Naive thymus-derived CD8-positive, alpha-beta T cell (primary cell): ENCODE measurements around the gene YWHAG. TPM values are rescaled to one million over a fixed set of nuclear protein-coding genes. Genes with fewer than 3 reads are reported as not detected.
"Not testable (repeated sequence)": the region's sequence is repeated elsewhere in the genome, so short reads cannot be mapped to it uniquely, and the experiment has no call there.

Source experiments
- ATAC-seq, 2 donors: fragments of 150-1000 bp; cut with Tn5 transposase in 1 of 2; sonication (Bioruptor Pico), chemical (Tn5 transposase) in 1 of 2; 1 replicate in 1 of 2; 2 replicates in 1 of 2; pipeline ENCODE4 v1.10.0; 2021; ENCODE audit warnings: mild to moderate bottlenecking in 2 of 2, moderate library complexity in 2 of 2
- POLR2A ChIA-PET: fragments of 350-600 bp; sonication (Branson Sonifier 250); formaldehyde crosslinking; loops from one replicate; lab custom pipeline; 2021; ENCODE audit warnings: antibody characterized with exemption; lab: Charles Lee
- DNase-seq, 10 donors: peaks; one replicate each; pipeline versions ENCODE4 v3.0.0 to v3.0.0-alpha.2; 2020 to 2022
- H3K27ac Mint-ChIP-seq, 10 donors: one replicate each; pipeline ENCODE4 v1.8.0; 2020 to 2022; ENCODE audit warnings: mild to moderate bottlenecking in 10 of 10, mixed read lengths in 10 of 10, moderate library complexity in 4 of 10, inconsistent platforms in 1 of 10
- H3K27me3 Mint-ChIP-seq, 5 donors: one replicate each; pipeline ENCODE4 v1.8.0; 2021 to 2022; ENCODE audit warnings: mixed read lengths in 5 of 5
- H3K36me3 Mint-ChIP-seq, 3 donors: one replicate each; pipeline ENCODE4 v1.8.0; 2020 to 2022; ENCODE audit warnings: mixed read lengths in 3 of 3, mild to moderate bottlenecking in 2 of 3, inconsistent platforms in 1 of 3
- H3K4me1 Mint-ChIP-seq, 4 donors: one replicate each; pipeline ENCODE4 v1.8.0; 2021 to 2022; ENCODE audit warnings: mixed read lengths in 4 of 4
- H3K4me3 Mint-ChIP-seq, 10 donors: one replicate each; pipeline ENCODE4 v1.8.0; 2020 to 2022; ENCODE audit warnings: mild to moderate bottlenecking in 10 of 10, mixed read lengths in 10 of 10, moderate library complexity in 6 of 10, inconsistent platforms in 1 of 10
- H3K9me3 Mint-ChIP-seq, 9 donors: one replicate each; pipeline ENCODE4 v1.8.0; 2020 to 2022; ENCODE audit warnings: mixed read lengths in 9 of 9, mild to moderate bottlenecking in 3 of 9, inconsistent platforms in 1 of 9, moderate library complexity in 1 of 9
- polyA plus RNA-seq, 3 donors: library from polyadenylated mRNA; unstranded; fragments of 300-500 nt; fragmentation: Illumina TruSeq; gene quantifications; one replicate each; pipeline ENCODE4 v1.2.3, GENCODE V29; 2021
- total RNA-seq, 8 experiments: library from RNA in 2 of 8; stranded (reverse) in 2 of 8; gene quantifications; one replicate each; pipeline ENCODE4 v1.2.3 and lab custom pipeline; 2021 to 2026

The YWHAG gene
- total RNA-seq (10 to 100 TPM; 36.5 to 38.2 TPM), polyA plus RNA-seq (1 to 10 TPM; 1.4 to 1.9 (median 1.7) TPM), total RNA-seq (lab: John Stamatoyannopoulos, UW) (38.9 to 228 (median 64.4) reads per million in 6 experiments)

- Mint-ChIP-seq H3K27ac (peak within 1 kb of the TSS; percentile 90 to 98 (median 96)), H3K36me3 (peaks cover 0 to 26% (median 16%) of the 10 kb centered on the region in 3 donors), H3K4me1 (peaks cover 15 to 47% (median 40%) of the 10 kb centered on the region in 4 donors), H3K4me3 (peak within 1 kb of the TSS; percentile 93 to 99 (median 97)), H3K9me3 (no peaks in the 10 kb centered on the region), H3K27me3 (no peaks in the 10 kb centered on the region)
- ATAC-seq (peak; percentile 74), DNase-seq (peak in 7 of 10 donors; percentile 75 to 92 (median 89))
- POLR2A ChIA-PET, result interaction anchor here (0.6 to 3.3 kb wide), 6 partner anchors 10 to 1701 kb away, joined by 5 to 34 read pairs (median 6); partner anchors contain the start of gene GTF2I
Measured at GRCh38 chr7:76358481-76359110, at the start of gene YWHAG. TSS of gene YWHAG (minus strand) at chr7:76358991. CDS start at chr7:76358808, 183 bp downstream.

DNA sequence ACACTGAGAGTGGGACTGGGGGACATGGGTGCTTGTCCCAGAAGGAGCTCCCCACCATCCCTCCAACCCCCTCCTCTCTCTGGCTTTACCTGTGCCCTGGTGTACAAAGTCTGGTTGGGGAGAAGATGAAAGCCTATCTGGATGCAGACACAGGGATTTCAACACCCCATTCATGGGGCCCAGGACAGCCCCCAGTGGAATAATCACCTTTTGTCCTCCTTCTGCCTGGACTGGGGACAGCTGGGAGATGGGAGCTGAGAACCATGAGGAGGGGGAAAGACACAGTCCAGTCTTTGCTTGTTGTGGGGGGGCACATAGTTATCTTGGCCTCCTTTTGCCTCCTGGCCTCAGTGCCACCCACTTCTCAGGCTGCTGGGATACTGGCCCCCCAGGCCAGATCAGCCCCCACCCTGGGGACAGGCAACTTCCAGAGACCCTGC is 49.4 kb upstream of the YWHAG start:
- ATAC-seq (no peak), DNase-seq (peak in 1 of 10 donors; percentile 11)
- Mint-ChIP-seq H3K4me1 (peaks cover 4 to 6% (median 6%) of the 10 kb centered on the region in 4 donors), H3K36me3 (peaks cover 0 to 4% (median 0%) of the 10 kb centered on the region in 3 donors), H3K27me3 (no peaks in the 10 kb centered on the region), H3K9me3 (no peaks in the 10 kb centered on the region), H3K27ac (peak overlapping the region in 1 of 10 donors; percentile 63), H3K4me3 (no peak overlapping the region)
- POLR2A ChIA-PET, result interaction anchor here (0.6 kb wide), 1 partner anchor 172 kb away, joined by 4 read pairs; no protein-coding TSS in a partner anchor

- peak overlapping the region in 2 of 10 donors; percentile 1 to 54 for H3K27ac Mint-ChIP-seq
- H3K4me1 Mint-ChIP-seq, result peaks cover 4 to 6% (median 6%) of the 10 kb centered on the region in 4 donors
- no peaks in the 10 kb centered on the region for H3K9me3 Mint-ChIP-seq
- peaks cover 0 to 4% (median 0%) of the 10 kb centered on the region in 3 donors for H3K36me3 Mint-ChIP-seq
- H3K27me3 Mint-ChIP-seq, result no peaks in the 10 kb centered on the region
- ATAC-seq (no peak), DNase-seq (no peak)
- POLR2A ChIA-PET, result interaction anchor here (0.6 kb wide), 1 partner anchor 172 kb away, joined by 4 read pairs; no protein-coding TSS in a partner anchor
- H3K4me3 Mint-ChIP-seq, result no peak overlapping the region
Measured at GRCh38 chr7:76407718-76408117, 48.9 kb upstream of the YWHAG start.

- Mint-ChIP-seq H3K4me3 (no peak overlapping the region), H3K4me1 (peaks cover 6 to 12% (median 8%) of the 10 kb centered on the region in 4 donors), H3K36me3 (peaks cover 0 to 2% (median 0%) of the 10 kb centered on the region in 3 donors), H3K9me3 (no peaks in the 10 kb centered on the region), H3K27ac (peak overlapping the region in 1 of 10 donors; percentile 44), H3K27me3 (no peaks in the 10 kb centered on the region)
- POLR2A ChIA-PET, result no interaction called here
- DNase-seq (no peak), ATAC-seq (no peak)
Measured at GRCh38 chr7:76405738-76406137, 46.9 kb upstream of the YWHAG start.

DNA sequence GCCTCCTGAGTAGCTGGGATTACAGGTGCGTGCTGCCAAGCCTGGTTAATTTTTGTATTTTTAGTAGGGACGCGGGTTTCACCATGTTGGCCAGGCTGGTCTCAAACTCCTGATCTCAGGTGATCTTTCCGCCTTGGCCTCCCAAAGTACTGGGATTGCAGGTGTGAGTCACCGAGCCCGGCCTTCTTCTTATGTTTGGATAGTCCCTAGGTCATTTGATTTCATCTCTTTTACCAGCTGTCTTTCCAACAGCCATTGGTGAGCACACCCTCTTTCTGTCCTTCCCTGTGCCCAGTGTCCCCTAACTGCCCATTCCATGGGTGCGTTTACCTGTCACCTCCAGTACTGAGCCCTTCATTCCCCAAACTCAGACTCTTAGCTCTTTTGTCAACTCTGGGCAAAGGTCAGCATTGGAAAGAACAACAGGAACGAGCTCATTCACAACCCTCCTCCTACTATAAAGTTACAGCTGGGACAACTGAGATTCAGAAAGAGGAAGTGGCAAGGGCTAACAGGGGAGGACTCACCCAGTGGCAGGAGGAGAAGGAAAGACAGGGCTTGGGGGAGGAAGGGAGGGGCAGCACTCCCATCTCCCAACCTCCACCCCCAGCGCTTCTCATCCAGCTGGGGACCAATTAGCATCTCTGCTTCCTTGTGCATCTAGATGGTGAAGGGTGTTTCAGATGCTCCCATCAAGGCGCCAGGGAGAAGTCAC is 45.1 kb upstream of the YWHAG start:
- Mint-ChIP-seq H3K9me3 (no peaks in the 10 kb centered on the region), H3K27ac (peak overlapping the region in 3 of 10 donors; percentile 8 to 40 (median 16)), H3K4me3 (peak overlapping the region in 1 of 10 donors; percentile 19), H3K36me3 (peaks cover 0 to 2% (median 0%) of the 10 kb centered on the region in 3 donors), H3K27me3 (no peaks in the 10 kb centered on the region), H3K4me1 (peaks cover 6 to 13% (median 10%) of the 10 kb centered on the region in 4 donors)
- no peak for DNase-seq
- ATAC-seq, result no peak
- POLR2A ChIA-PET, result no interaction called here

- H3K36me3 Mint-ChIP-seq, H3K27me3 Mint-ChIP-seq, H3K27ac Mint-ChIP-seq, H3K4me3 Mint-ChIP-seq, ATAC-seq, H3K9me3 Mint-ChIP-seq, POLR2A ChIA-PET: not testable (repeated sequence)
- H3K4me1 Mint-ChIP-seq, result peaks cover 5 to 19% (median 12%) of the 10 kb centered on the region in 4 donors
- peak in 1 of 10 donors; percentile 15 for DNase-seq
Measured at GRCh38 chr7:76403097-76403496, 44.3 kb upstream of the YWHAG start.

GRCh38 chr7:76400248-76400647 is 41.5 kb upstream of the YWHAG start:
- DNase-seq, result no peak
- no peak for ATAC-seq
- no peaks in the 10 kb centered on the region for H3K36me3 Mint-ChIP-seq
- no peak overlapping the region for H3K4me3 Mint-ChIP-seq
- H3K27me3 Mint-ChIP-seq, result no peaks in the 10 kb centered on the region
- no peak overlapping the region for H3K27ac Mint-ChIP-seq
- POLR2A ChIA-PET, result no interaction called here
- no peaks in the 10 kb centered on the region for H3K9me3 Mint-ChIP-seq
- peaks cover 7 to 33% (median 24%) of the 10 kb centered on the region in 4 donors for H3K4me1 Mint-ChIP-seq

GRCh38 chr7:76397409-76398183 is 38.8 kb upstream of the YWHAG start:
- H3K27ac Mint-ChIP-seq, result peak overlapping the region; percentile 45 to 94 (median 68)
- peak; percentile 62 to 90 (median 76) for DNase-seq
- H3K4me3 Mint-ChIP-seq, result peak overlapping the region; percentile 71 to 92 (median 85)
- H3K9me3 Mint-ChIP-seq, result no peaks in the 10 kb centered on the region
- POLR2A ChIA-PET, result interaction anchor here (0.7 kb wide), 1 partner anchor 32 kb away, joined by 4 read pairs; no protein-coding TSS in a partner anchor
- H3K36me3 Mint-ChIP-seq, result no peaks in the 10 kb centered on the region
- no peaks in the 10 kb centered on the region for H3K27me3 Mint-ChIP-seq
- peaks cover 7 to 31% (median 26%) of the 10 kb centered on the region in 4 donors for H3K4me1 Mint-ChIP-seq
- peak; percentile 60 to 65 for ATAC-seq

DNA sequence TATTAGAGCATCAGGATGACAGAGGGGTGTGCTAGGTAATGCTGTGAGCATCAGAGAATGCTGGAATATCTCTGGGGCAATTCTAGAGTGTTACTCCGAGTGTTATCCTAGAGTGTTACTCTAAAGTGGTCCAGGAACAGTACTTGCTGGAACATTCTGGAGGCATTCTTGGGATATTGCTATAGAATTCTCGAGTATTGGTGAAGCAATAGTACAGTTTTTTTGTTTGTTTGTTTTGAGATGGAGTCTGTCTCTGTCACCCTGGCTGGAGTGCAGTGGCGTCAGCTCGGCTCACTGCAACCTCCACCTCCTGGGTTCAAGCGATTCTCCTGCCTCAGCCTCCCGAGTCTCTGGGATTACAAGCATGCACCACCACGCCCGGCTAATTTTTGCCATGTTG is 38.1 kb upstream of the YWHAG start:
- POLR2A ChIA-PET, result no interaction called here

GRCh38 chr7:76395965-76396726 is 37.4 kb upstream of the YWHAG start:
- ATAC-seq, result no peak
- Mint-ChIP-seq H3K27me3 (no peaks in the 10 kb centered on the region), H3K36me3 (no peaks in the 10 kb centered on the region), H3K4me1 (peaks cover 5 to 33% (median 27%) of the 10 kb centered on the region in 4 donors), H3K27ac (peak overlapping the region in 2 of 10 donors; percentile 15 to 52), H3K4me3 (peak overlapping the region in 5 of 10 donors; percentile 25 to 92 (median 72)), H3K9me3 (no peaks in the 10 kb centered on the region)
- POLR2A ChIA-PET, result interaction anchor here (0.5 kb wide), 1 partner anchor 14 kb away, joined by 4 read pairs; no protein-coding TSS in a partner anchor
- DNase-seq, result no peak

More for the DNA sequence above, 38.1 kb upstream of the YWHAG start:
- Mint-ChIP-seq H3K9me3 (no peaks in the 10 kb centered on the region), H3K27me3 (no peaks in the 10 kb centered on the region), H3K4me3 (peak overlapping the region; percentile 70 to 92 (median 80)), H3K4me1 (peaks cover 7 to 35% (median 28%) of the 10 kb centered on the region in 4 donors), H3K36me3 (no peaks in the 10 kb centered on the region), H3K27ac (peak overlapping the region in 6 of 10 donors; percentile 15 to 86 (median 54))
- DNase-seq, result no peak
- ATAC-seq, result no peak

DNA sequence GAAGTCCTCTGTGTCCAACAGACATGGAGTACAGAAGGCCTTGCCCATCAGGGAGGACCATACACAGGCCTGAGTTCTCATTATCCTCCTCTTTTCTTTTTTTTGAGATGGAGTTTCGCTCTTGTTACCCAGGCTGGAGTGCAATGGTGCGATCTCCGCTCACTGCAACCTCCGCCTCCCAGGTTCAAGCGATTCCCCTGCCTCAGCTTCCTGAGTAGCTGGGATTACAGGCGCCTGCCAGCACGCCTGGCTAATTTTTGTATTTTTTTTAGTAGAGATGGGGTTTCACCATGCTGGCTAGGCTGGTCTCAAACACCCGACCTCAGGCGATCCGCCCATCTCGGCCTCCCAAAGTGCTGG is 36.8 kb upstream of the YWHAG start:
- not testable (repeated sequence) for ATAC-seq, H3K9me3 Mint-ChIP-seq, H3K36me3 Mint-ChIP-seq, H3K27me3 Mint-ChIP-seq, DNase-seq
- peak overlapping the region in 2 of 10 donors; percentile 39 to 53 for H3K4me3 Mint-ChIP-seq
- peak overlapping the region in 1 of 10 donors; percentile 34 for H3K27ac Mint-ChIP-seq
- peaks cover 4 to 31% (median 24%) of the 10 kb centered on the region in 4 donors for H3K4me1 Mint-ChIP-seq
- POLR2A ChIA-PET, result interaction anchor here (0.5 kb wide), 1 partner anchor 15 kb away, joined by 4 read pairs; no protein-coding TSS in a partner anchor
